Cortex of kidney (tissue), 1 donor: ENCODE measurements around the gene CTXND2.
"Not testable (repeated sequence)": the region's sequence is repeated elsewhere in the genome, so short reads cannot be mapped to it uniquely, and the experiment has no call there.

Experiments used
- DNase-seq: peaks from one replicate; lab custom pipeline; 2025; lab: John Stamatoyannopoulos, UW

Gene CTXND2

DNA sequence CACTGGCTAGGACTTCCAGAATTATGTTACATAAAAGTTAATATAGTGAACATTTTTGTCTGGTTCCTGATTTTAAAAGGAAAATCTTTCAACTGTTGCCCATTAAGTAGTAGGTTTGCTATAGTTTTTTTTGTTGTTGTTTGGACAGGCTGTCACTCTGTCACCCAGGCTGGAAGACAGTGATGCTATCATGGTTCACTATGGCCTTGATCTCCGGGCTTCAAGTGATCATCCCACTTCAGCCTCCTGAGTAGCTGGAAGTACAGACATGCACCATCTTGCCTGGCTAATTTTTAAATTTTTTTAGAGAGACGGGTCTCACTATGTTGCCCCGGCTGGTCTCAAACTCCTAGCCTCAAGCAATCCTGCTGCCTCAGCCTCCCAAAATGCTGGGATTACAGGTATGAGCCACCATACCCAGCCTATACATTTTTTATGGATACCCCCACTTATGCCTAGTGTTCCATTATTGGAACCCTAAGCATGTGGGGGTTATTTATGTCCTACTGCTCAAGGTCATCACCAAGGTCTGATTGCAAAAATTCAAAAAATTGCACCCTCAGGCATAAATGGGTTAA is 6.5 kb downstream of the CTXND2 start:
- no peak for DNase-seq

DNA sequence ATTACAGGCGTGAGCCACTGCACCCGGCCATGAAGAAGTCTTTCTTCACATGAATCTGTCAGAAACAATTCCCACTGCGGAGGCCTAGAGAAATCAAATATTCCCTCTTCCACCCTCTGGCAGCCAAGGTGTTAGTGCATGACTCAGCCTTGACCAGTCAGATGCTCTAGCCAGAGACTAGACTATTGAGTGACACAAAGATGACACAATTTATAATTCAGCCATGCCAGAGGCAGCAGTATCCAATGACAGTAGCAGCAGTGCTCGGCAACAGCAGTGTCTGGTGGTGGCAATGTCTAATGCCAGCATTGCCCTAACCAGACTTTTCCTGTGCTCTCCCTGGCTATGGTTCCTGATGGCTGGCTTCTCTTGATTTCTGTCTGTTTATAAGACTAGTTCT is 8.7 kb downstream of the CTXND2 start:
- DNase-seq = no peak

DNA sequence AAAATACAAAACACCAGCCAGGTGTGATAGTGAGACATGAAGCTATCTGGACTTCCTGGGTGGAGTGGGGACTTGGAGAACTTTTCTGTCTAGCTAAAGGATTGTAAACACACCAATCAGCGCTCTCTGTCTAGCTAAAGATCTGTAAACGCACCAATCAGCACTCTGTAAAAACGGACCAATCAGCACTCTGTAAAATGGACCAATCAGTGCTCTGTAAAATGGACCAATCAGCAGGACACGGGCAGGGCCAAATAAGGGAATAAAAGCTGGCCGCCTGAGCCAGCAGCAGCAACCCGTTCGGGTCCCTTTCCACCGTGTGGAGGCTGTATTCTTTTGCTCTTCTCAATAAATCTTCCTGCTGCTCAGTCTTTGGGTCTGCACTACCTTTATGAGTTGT is 12.9 kb downstream of the CTXND2 start:
- DNase-seq = not testable (repeated sequence)

DNA sequence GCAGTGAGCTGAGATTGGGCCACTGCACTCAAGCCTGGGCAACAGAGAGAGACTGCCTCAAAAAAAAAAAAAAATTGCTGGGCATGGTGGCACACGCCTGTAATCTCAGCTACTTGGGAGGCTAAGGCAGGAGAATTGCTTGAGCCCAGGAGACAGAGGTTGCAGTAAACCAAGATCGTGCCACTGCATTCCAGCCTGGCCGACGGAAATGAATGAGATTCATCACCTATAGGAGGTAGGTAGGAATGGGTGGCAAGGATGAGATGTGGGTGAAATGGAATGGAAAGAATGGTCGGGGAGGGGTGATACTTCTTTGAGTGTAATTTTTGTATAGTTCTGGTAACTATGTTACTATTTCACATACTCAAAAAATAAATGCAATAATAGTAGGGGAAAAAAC is 15.4 kb downstream of the CTXND2 start:
- no peak for DNase-seq

DNA sequence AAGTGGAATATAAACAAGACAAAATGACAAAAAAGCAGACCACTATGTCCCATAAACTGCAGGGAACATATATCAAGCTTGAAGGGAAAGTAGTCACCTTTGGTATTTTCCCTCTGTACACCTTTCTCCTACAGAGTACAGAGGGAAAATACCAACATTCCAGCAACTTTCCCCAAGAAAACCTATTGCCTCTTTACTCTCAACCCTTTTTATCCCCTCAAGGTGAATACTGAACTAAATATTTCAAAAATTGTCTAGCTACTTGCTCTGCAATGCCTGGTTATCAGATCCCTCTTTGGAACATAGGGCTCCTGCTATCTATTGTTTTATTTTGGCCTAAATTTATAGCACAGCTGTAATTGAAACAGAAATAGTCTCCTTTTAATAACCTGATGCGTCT is 15.8 kb downstream of the CTXND2 start:
- DNase-seq = no peak

DNA sequence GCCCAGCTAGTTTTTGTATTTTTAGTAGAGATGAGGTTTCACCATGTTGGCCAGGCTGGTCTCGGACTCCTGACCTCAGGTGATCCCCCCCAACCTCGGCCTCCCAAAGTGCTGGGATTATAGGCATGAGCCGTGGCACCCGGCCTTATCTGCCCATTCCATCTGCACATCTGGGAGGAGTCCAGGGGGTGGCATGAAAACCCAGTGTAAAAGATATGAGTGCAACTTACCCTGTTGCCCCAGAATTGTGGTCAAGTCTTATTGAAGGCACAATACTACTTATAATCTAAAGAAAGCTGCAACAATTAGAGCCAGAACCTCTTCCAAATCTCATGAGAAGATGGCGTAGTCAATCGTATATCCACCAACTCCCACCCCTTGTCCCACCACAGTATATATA is 18.4 kb downstream of the CTXND2 start:
- DNase-seq = no peak

DNA sequence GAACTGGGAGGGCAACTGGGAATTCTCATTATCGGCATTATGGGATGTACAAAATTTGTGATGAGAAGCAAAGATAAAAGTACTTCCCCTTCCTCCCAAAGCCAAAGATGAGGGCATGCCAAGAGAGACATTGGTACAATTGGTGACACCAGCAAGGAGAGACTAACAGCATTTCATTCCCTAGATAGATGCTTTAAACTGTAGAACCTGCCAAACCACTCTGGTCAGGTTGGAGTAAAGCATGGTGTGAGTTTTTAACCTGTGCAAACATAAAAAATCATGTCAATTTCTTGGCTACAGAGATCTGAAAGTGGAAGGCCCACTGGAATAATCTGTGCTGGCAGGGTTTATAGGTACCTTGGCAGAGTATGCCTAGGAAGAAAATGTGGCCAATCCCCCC is 19.4 kb downstream of the CTXND2 start:
- DNase-seq = no peak

DNA sequence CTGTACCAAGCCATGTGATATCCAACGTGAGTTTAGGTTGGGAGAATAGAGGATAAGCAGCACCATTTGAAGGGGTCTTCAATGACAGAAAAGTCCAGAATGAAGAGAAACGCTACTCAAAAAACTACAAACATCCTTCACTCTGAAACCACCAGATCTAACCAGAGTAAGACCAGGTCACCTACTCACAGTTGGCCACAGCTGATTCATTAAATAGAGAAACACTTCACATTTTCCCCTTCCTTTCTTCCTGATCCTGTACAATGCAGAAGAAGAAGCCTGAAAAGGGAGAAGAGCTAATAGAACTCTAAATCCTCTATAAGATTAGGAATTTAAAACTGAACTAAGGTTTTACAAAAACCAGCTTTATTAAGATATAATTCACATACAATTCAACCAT is 19.9 kb downstream of the CTXND2 start:
- DNase-seq = no peak

DNA sequence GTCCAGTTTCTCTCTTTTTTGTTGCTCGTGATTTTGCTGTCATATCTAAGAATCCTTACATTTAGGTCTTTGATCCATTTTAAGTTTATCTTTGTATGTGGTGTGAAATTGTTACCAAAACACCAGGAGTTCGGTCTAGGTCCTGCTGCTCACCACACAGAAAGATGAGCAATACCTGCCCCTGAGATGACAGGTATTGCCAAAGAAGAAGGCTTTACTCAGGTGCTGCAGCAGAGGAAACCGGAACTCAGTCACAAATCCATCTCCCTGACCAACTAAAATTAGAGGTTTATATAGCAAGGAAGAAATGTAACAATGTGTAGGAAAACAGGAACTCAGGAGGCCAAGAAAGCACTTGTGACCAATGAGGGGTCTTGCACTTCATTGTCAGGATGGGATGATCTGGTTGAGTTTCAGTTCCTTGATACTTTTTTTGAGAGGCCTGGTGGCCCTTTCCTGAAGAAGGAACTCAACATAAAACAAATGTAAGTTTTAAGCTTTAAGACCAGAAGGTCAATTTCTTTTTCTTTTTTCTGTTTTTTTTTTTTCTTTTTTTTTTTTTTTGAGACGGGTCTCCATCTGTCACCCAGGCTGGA is 22.7 kb downstream of the CTXND2 start:
- DNase-seq = no peak

DNA sequence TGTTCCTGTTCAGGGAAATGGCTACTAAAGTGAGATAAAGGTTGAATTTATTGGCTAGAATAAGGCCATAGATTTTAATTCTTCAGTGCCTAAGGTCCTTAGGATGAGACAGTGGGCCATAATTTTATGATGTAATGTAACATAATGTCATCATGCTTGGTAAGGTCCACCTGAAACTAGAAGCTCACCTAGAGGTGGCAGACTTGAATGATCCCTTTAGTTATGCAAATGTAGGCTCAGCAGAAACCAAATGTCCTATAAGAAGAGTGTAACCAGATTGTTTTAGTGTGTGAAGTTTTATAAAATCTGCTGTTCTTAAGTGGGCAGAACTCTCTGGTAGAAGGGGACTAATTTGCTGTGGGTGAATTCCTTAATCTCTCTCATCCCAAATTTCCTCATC is 25.7 kb downstream of the CTXND2 start:
- DNase-seq = no peak

DNA sequence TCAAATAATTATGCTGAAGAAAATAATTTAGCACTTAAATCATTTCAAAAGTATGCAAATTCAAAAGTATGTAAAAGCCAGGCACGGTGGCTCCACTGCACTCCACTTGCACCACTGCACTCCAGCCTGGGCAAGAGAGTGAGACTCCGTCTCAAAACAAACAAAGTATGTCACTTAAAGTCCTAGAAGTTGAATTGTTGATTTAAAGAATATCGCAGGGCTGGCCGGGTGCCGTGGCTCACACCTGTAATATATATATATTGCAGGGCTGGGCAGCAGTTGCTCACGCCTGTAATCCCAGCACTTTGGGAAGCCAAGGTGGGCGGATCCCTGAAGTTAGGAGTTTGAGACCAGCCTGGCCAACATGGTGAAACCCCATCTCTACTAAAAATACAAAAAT is 30.5 kb downstream of the CTXND2 start:
- no peak for DNase-seq

DNA sequence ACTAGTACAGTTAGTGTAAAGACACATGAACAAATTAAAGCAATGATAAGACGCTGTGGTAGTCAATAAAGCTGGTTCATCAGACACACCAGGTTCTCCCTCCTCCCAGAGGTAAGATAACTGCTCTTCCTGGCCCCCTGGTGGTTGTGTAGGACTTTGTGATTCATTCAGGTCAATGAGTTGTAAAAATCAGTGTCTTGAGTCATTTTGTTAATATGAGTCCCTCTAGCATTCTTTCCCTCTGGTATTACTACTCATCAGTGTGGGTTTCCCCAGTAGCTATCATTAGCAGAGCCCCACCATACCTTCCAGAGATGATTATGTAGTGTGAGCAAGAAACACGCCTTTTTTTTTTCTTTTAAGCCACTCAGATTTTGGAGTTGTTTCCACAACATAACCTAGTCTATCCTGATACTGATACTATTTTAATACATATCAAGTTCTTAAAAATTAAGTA is 35.6 kb downstream of the CTXND2 start:
- no peak for DNase-seq

DNA sequence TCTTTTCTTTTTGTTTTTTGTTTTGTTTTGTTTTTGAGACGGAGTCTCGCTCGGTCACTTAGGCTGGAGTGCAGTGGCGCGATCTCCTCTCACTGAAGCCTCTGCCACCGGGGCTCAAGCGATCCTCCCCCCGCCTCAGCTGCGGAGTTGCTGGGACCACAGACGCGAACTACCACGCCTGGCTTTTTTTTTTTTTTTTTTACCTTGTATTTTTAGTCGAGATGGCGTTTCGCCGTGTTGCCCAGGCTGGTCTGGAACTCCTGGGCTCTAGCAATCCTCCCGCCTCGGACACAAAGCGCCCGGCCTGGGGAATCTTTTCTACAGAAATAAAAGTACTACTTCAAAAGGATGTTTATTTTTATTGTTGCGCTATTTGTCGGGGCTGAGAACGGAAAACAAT is 38.1 kb downstream of the CTXND2 start:
- no peak for DNase-seq

DNA sequence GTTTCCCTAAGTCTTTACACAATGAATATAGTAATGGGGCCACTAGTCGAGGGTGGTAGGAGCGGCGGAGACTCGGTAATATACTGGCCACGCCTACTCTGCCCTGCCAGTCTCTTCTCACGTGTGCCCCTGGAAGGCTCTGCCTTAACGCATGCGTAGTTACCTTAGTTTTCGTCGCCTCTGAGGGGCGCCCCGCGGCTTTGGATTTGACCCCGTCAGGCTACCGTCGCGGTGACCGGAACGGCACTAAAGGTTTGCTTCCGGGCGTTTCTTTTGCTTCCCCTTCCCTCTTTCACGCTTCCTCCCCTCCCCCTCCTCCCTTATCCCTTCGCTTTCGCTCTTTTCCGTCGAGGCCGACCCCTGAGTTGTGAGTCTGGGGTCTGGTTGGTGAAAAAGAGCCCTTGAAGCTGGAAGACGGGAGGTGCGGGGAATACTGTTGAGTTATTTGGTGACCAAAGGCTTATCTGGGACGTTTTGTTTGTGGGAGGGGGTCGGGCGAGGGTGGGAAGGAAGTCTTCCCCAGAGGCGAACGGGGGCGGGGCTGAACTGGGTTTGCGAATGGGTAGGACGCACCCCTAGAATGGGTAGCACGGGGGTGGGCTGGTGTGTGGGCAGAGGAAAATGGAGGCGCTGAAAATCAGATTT is 39.3 kb downstream of the CTXND2 start, which contains the start of gene SETDB1:
SETDB1 (plus strand) TSS at position 267 of the 645 bp plus-strand sequence. CDS start 1,352 bp downstream, outside the sequence.
- DNase-seq = peak; percentile 27

DNA sequence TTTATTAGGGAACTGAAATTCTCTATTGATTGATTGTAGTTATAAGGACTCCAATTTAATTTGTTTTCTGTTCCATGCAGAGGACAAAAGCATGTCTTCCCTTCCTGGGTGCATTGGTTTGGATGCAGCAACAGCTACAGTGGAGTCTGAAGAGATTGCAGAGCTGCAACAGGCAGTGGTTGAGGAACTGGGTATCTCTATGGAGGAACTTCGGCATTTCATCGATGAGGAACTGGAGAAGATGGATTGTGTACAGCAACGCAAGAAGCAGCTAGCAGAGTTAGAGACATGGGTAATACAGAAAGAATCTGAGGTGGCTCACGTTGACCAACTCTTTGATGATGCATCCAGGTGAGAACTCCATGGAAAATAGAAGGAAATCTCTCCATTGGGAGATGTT is 40.7 kb downstream of the CTXND2 start:
- DNase-seq = no peak

DNA sequence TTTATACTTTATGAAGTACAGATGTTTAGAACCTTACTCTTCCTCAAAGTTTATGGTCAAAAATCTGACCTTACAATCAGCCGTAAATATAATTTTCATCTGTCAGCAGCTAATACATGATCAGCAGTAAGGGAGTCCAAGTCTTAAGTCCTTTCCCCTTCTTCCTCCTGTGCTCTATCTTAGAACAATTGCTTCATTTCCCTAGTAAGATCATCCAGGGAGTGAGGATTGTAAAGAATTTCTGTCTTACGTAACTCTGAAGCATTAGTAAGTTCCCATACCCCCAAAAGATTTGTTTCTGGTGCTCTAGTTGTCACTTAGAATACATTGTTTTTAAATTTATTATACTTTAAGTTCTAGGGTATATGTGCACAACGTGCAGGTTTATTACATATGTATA is 41.4 kb downstream of the CTXND2 start:
- DNase-seq = no peak

DNA sequence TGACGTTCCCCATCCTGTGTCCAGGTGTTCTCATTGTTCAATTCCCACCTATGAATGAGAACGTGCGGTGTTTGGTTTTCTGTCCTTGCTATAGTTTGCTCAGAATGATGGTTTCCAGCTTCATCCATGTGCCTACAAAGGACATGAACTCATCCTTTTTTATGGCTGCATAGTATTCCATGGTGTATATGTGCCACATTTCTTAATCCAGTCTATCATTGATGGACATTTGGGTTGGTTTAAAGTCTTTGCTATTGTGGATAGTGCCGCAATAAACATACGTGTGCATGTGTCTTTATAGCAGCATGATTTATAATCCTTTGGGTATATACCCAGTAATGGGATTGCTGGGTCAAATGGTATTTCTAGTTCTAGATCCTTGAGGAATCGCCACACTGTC is 41.8 kb downstream of the CTXND2 start:
- DNase-seq = not testable (repeated sequence)

DNA sequence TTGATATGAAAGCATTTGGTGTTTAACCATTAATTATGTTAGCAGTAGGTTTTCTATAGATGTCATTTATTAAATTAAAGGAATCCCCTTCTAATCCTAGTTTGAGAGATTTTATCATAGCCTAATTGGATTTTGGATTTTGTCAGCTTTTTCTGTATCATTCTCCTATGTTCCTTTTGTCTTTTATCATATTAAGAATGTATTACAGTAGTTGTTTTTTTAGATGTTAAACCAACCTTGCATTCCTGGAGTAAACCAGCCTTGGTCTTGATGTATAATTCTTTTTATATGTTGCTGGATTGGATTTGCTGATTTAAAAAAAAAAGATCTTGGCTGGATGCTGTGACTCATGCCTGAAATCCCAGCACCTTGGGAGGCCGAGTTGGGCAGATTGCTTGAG is 44.8 kb downstream of the CTXND2 start:
- DNase-seq = no peak

DNA sequence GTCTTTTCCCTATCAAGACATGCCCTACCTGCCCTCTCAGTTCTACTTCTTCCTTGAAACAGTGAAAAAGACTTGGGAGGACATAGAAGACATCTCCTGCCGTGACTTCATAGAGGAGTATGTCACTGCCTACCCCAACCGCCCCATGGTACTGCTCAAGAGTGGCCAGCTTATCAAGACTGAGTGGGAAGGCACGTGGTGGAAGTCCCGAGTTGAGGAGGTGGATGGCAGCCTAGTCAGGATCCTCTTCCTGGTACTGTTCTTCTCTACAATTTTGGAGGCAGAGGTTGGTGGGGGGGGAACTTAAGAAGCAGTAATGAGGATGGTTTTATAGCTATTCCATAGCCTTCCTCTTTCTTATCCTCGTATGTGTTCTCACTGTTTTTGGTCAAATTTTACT is 57.9 kb downstream of the CTXND2 start:
- no peak for DNase-seq

DNA sequence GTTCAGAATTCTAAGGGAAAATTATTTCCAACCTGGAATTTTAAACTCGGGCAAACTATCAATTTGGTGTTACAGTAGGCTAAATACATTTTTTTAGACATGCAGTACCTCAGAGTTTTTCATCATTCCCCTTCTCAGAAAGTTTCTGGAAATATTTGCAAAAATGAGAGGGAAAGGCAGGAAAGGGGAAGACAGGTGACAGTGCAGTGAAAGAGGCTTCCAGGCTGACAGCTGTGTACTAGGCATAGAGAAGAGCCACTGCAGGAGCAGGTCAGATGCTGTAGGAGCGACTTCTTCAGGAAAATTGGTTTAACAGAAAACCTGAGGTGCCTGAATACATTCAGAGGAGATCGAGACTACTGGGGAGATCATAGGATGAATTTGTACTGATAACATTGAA is 67.8 kb downstream of the CTXND2 start:
- DNase-seq = no peak

DNA sequence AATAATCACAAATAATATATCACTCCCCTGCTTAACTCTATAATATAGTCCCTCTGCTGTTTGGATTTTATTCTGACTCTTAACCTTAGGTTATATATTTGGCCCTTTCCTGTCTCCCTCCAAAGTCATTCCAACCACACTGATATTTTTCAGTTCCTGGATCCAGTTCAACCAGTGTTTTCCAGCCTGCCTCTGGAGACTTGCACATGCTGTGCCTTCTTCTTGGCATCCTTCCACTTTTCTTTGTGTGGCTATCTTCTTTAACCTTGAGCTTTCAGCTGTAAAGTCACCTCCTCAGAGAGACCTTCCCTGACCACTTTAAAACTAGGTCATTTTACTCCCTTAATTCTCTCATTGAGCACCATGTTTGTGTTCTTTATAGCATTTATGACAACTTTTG is 68.3 kb downstream of the CTXND2 start:
- no peak for DNase-seq

DNA sequence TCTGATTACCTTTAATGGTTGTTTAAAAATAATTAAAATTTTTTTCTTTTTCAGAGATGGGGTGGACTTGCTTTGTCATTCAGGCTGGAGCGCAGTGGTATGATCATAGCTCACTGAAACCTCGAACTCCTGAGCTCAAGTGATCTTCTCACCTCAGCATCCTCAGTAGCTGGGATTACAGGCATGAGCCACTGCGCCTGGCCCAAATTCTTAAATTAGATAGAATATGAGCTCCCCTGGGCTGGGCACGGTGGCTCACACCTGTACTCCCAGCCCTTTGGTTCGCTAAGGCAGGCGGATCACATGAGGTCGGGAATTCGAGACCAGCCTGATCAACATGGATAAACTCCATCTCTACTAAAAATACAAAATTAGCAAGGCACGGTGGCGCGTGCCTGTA is 70.7 kb downstream of the CTXND2 start:
- no peak for DNase-seq

DNA sequence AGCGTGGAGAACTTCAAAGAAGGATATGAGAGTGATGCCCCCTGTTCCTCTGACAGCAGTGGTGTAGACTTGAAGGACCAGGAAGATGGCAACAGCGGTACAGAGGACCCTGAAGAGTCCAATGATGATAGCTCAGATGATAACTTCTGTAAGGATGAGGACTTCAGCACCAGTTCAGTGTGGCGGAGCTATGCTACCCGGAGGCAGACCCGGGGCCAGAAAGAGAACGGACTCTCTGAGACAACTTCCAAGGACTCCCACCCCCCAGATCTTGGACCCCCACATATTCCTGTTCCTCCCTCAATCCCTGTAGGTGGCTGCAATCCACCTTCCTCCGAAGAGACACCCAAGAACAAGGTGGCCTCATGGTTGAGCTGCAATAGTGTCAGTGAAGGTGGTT is 73.7 kb downstream of the CTXND2 start:
- DNase-seq = no peak

DNA sequence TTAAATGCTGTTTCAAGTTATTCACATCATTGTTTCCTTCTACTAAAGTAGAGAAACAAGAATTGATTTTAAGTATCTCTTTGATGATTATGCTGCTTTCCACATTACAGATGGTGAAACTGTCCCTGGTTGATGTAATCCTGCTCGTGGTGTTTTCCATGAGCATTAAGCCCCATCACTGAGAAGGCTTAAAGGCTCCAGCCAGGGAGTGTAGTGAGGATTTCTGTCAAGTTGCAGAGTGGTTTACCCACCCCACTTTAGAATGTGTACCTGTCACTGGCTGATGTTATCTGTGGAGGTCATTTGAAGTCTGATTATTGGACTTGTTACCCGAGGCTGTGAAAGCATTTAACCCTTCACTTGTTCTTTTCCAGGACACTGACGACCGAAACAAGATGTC is 74.8 kb downstream of the CTXND2 start:
- no peak for DNase-seq
